IMR-90 (cell line): Measurements from ENCODE around the gene TTBK2. TPM values are rescaled to one million over a fixed set of nuclear protein-coding genes. Genes with fewer than 3 reads are reported as not detected.

Source experiments
- ATAC-seq: fragments of 200-7000 bp; cut with Tn5 transposase; 2 replicates; pipeline ENCODE4 v1.9.1; 2020; ENCODE audit warnings: low read depth, mild to moderate bottlenecking, moderate library complexity
- BruUV-seq: library from RNA; stranded (reverse); fragments of 400-500 nt; replicated peaks from 2 replicates; lab custom pipeline; 2021; lab: Mats Ljungman, UMichigan
- CTCF ChIA-PET: fragments of 300-600 bp; formaldehyde crosslinking; extraction: SDS; loops from one replicate; lab custom pipeline; 2021; ENCODE audit warnings: antibody characterized with exemption; lab: Yijun Ruan, JAX
- POLR2A ChIA-PET: fragments of 300-600 bp; sonication (Branson Sonifier 250); formaldehyde crosslinking; loops from one replicate; lab custom pipeline; 2022; ENCODE audit warnings: antibody characterized with exemption; ENCODE audit not compliant: unreplicated experiment; lab: Charles Lee
- DNase-seq: peaks from one replicate; pipeline ENCODE4 v3.0.0; 2013
- H2AFZ ChIP-seq: replicated peaks from 2 replicates; pipeline ENCODE3; 2013; ENCODE audit warnings: low read length, mild to moderate bottlenecking; ENCODE audit not compliant: poor library complexity
- H2AK5ac ChIP-seq: 2 replicates; pipeline ENCODE4 v1.6.1; 2013; ENCODE audit warnings: low read depth, low read length, inconsistent platforms
- H2AK9ac ChIP-seq: replicated peaks from 2 replicates; pipeline ENCODE3; 2013; ENCODE audit warnings: mild to moderate bottlenecking, low read depth, low read length, moderate library complexity; ENCODE audit not compliant: poor library complexity
- H2BK120ac ChIP-seq: 2 replicates; pipeline ENCODE4 v1.6.1; 2013; ENCODE audit warnings: low read depth, low read length, inconsistent platforms
- H2BK15ac ChIP-seq: 3 replicates; pipeline ENCODE4 v1.6.1; 2013; ENCODE audit warnings: low read depth, low read length, inconsistent platforms
- H2BK20ac ChIP-seq: 2 replicates; pipeline ENCODE4 v1.6.1; 2013; ENCODE audit warnings: low read depth, mild to moderate bottlenecking, inconsistent platforms, low read length, moderate library complexity
- H2BK5ac ChIP-seq: 2 replicates; pipeline ENCODE4 v1.6.1; 2013; ENCODE audit warnings: mild to moderate bottlenecking, low read depth, low read length, inconsistent platforms; ENCODE audit not compliant: poor library complexity, severe bottlenecking
- H3K14ac ChIP-seq: replicated peaks from 2 replicates; pipeline ENCODE4 v1.6.1; 2013; ENCODE audit warnings: low read depth, low read length, inconsistent platforms
- H3K18ac ChIP-seq: 2 replicates; pipeline ENCODE4 v1.6.1; 2013; ENCODE audit warnings: low read depth, low read length, control low read depth
- H3K23ac ChIP-seq: 2 replicates; pipeline ENCODE4 v1.6.1; 2013; ENCODE audit warnings: low read depth, low read length, inconsistent platforms
- H3K27ac ChIP-seq: 2 replicates; pipeline ENCODE4 v1.5.1; 2013; ENCODE audit warnings: mild to moderate bottlenecking, control low read depth, low read length; ENCODE audit not compliant: insufficient read depth
- H3K27me3 ChIP-seq: 2 replicates; pipeline ENCODE4 v1.6.1; 2013; ENCODE audit warnings: low read length; ENCODE audit not compliant: control insufficient read depth, insufficient read depth
- H3K36me3 ChIP-seq: 2 replicates; pipeline ENCODE4 v1.6.1; 2013; ENCODE audit warnings: low read length, mixed read lengths; ENCODE audit not compliant: control insufficient read depth, insufficient read depth
- H3K4ac ChIP-seq: 2 replicates; pipeline ENCODE4 v1.6.1; 2013; ENCODE audit warnings: low read depth, low read length, inconsistent platforms
- H3K4me1 ChIP-seq: 2 replicates; pipeline ENCODE4 v1.6.1; 2013; ENCODE audit warnings: low read length, mixed read lengths; ENCODE audit not compliant: control insufficient read depth, insufficient read depth
- H3K4me2 ChIP-seq: 2 replicates; pipeline ENCODE4 v1.6.1; 2013; ENCODE audit warnings: low read depth, mild to moderate bottlenecking, control low read depth, low read length, moderate library complexity
- H3K4me3 ChIP-seq: 2 replicates; pipeline ENCODE4 v1.5.1; 2013; ENCODE audit warnings: low read depth, mild to moderate bottlenecking, control low read depth, low read length, moderate library complexity; ENCODE audit not compliant: insufficient read depth
- H3K56ac ChIP-seq: 2 replicates; pipeline ENCODE4 v1.6.1; 2013; ENCODE audit warnings: low read length, inconsistent platforms; ENCODE audit not compliant: insufficient read depth; ENCODE audit errors: extremely low read depth
- H3K79me1 ChIP-seq, 2 experiments: 2 replicates each; pipeline ENCODE4 v1.6.1; 2013; ENCODE audit warnings: low read length in 2 of 2, inconsistent platforms in 1 of 2, low read depth in 1 of 2
- H3K9ac ChIP-seq: 2 replicates; pipeline ENCODE4 v1.6.1; 2013; ENCODE audit warnings: low read depth, low read length, control low read depth
- H3K9me1 ChIP-seq: 2 replicates; pipeline ENCODE4 v1.6.1; 2013; ENCODE audit warnings: low read length, inconsistent platforms; ENCODE audit not compliant: insufficient read depth
- H3K9me3 ChIP-seq: 2 replicates; pipeline ENCODE4 v1.6.1; 2013; ENCODE audit warnings: low read length; ENCODE audit not compliant: control insufficient read depth, insufficient read depth
- H4K20me1 ChIP-seq: 2 replicates; pipeline ENCODE4 v1.6.1; 2013; ENCODE audit warnings: low read length, inconsistent platforms; ENCODE audit not compliant: insufficient read depth
- H4K5ac ChIP-seq: 2 replicates; pipeline ENCODE4 v1.6.1; 2013; ENCODE audit warnings: mild to moderate bottlenecking, low read depth, low read length, control low read depth
- H4K8ac ChIP-seq, 2 experiments: 2 replicates each; pipeline ENCODE4 v1.6.1; 2013; ENCODE audit warnings: low read depth in 2 of 2, low read length in 2 of 2, control low read depth in 1 of 2, inconsistent platforms in 1 of 2
- H4K91ac ChIP-seq: 2 replicates; pipeline ENCODE4 v1.6.1; 2013; ENCODE audit warnings: low read depth, low read length, inconsistent platforms; ENCODE audit not compliant: insufficient read depth
- BHLHE40 ChIP-seq: fragments of 150-350 bp; IDR thresholded peaks from 2 replicates; pipeline ENCODE4 v1.6.1; 2016; ENCODE audit warnings: mild to moderate bottlenecking, low read depth, low read length
- CHD1 ChIP-seq: IDR thresholded peaks from 2 replicates; pipeline ENCODE4 v1.6.1; 2012; ENCODE audit warnings: low read depth, low read length, improper control_type of control experiment
- FOS ChIP-seq: fragments of 150-350 bp; IDR thresholded peaks from 2 replicates; pipeline ENCODE4 v1.6.1; 2016; ENCODE audit warnings: low read depth, low read length
- MAFK ChIP-seq: IDR thresholded peaks from 2 replicates; pipeline ENCODE4 v1.6.1; 2012; ENCODE audit warnings: low read depth, low read length, improper control_type of control experiment
- MAZ ChIP-seq: IDR thresholded peaks from 2 replicates; pipeline ENCODE4 v1.6.1; 2012; ENCODE audit warnings: low read depth, mild to moderate bottlenecking, low read length, improper control_type of control experiment, moderate library complexity, borderline replicate concordance
- MXI1 ChIP-seq: IDR thresholded peaks from 2 replicates; pipeline ENCODE4 v1.6.1; 2012; ENCODE audit warnings: low read depth, mild to moderate bottlenecking, low read length, moderate library complexity, borderline replicate concordance
- NFE2L2 ChIP-seq: fragments of 150-350 bp; IDR thresholded peaks from 2 replicates; pipeline ENCODE4 v1.6.1; 2016; ENCODE audit warnings: low read depth, mild to moderate bottlenecking, low read length
- POLR2A ChIP-seq: IDR thresholded peaks from 2 replicates; pipeline ENCODE4 v1.6.1; 2012; ENCODE audit warnings: mild to moderate bottlenecking, low read depth, low read length
- RAD21 ChIP-seq: IDR thresholded peaks from 2 replicates; pipeline ENCODE4 v1.6.1; 2012; ENCODE audit warnings: low read length, improper control_type of control experiment
- RCOR1 ChIP-seq: IDR thresholded peaks from 2 replicates; pipeline ENCODE4 v1.6.1; 2012; ENCODE audit warnings: mild to moderate bottlenecking, low read length, improper control_type of control experiment; ENCODE audit not compliant: insufficient replicate concordance
- RFX5 ChIP-seq: IDR thresholded peaks from 2 replicates; pipeline ENCODE4 v1.8.0; 2012; ENCODE audit warnings: low read depth, mild to moderate bottlenecking, low read length, moderate library complexity
- SMC3 ChIP-seq: fragments of 150-350 bp; IDR thresholded peaks from 2 replicates; pipeline ENCODE4 v1.6.1; 2016; ENCODE audit warnings: low read depth, mild to moderate bottlenecking, antibody characterized with exemption, low read length, moderate library complexity
- USF2 ChIP-seq: fragments of 150-350 bp; IDR thresholded peaks from 2 replicates; pipeline ENCODE4 v1.6.1; 2017; ENCODE audit warnings: mild to moderate bottlenecking, antibody characterized with exemption, low read length, low read depth
- WGBS, 2 experiments: methylation state at CpG; one replicate each; pipeline versions ENCODE4 v1.1.5 to v1.1.7; 2013; ENCODE audit warnings: missing lambda C conversion rate in 2 of 2; ENCODE audit not compliant: insufficient read length in 1 of 2; ENCODE audit errors: extremely low coverage in 2 of 2; 5-methylcytosine and 5-hydroxymethylcytosine counted together
- dilution Hi-C: fragments of 300-500 bp; cut with HindIII; formaldehyde crosslinking; loops from one replicate; pipeline ENCODE4 v1.14.3; 2018; ENCODE audit warnings: low sequenced_read_pairs; ENCODE audit not compliant: unreplicated experiment
- in situ Hi-C: fragments of 300-500 bp; cut with MboI; formaldehyde crosslinking; loops from 3 replicates; pipeline ENCODE4 v1.14.3; 2019; ENCODE audit warnings: low sequenced_read_pairs, inconsistent platforms, mixed read lengths
- intact Hi-C: fragments of 100-400 bp; cut with micrococcal nuclease; formaldehyde crosslinking; loops from 2 replicates; pipeline ENCODE4 v1.10.0; 2022
- polyA plus RNA-seq, 3 experiments: library from polyadenylated mRNA; depleted of rRNA; stranded (reverse); fragments of >200 nt; gene quantifications; 2 replicates each; pipeline ENCODE4 v1.2.3, GENCODE V29; 2012; ENCODE audit warnings: low replicate concordance in 1 of 3
- total RNA-seq: library from RNA; depleted of rRNA; stranded (reverse); fragments of >200 nt; gene quantifications from 2 replicates; pipeline ENCODE4 v1.2.3, GENCODE V29; 2012
- TF ChIP-seq, protein P1 (sequence below): fragments of 150-350 bp; IDR thresholded peaks from 2 replicates; pipeline ENCODE4 v1.6.1; 2016; ENCODE audit warnings: low read depth, mild to moderate bottlenecking, low read length, moderate library complexity, borderline replicate concordance
- TF ChIP-seq, protein P2 (sequence below): conservative IDR thresholded peaks from 2 replicates; pipeline ENCODE4 v1.5.1; 2012; ENCODE audit warnings: mild to moderate bottlenecking, low read depth, low read length, improper control_type of control experiment

Gene TTBK2
- total and polyA plus RNA-seq, 2 of the 4 experiments (the other 2 are of a cell fraction), result 2.4 to 3.2 TPM

DNA sequence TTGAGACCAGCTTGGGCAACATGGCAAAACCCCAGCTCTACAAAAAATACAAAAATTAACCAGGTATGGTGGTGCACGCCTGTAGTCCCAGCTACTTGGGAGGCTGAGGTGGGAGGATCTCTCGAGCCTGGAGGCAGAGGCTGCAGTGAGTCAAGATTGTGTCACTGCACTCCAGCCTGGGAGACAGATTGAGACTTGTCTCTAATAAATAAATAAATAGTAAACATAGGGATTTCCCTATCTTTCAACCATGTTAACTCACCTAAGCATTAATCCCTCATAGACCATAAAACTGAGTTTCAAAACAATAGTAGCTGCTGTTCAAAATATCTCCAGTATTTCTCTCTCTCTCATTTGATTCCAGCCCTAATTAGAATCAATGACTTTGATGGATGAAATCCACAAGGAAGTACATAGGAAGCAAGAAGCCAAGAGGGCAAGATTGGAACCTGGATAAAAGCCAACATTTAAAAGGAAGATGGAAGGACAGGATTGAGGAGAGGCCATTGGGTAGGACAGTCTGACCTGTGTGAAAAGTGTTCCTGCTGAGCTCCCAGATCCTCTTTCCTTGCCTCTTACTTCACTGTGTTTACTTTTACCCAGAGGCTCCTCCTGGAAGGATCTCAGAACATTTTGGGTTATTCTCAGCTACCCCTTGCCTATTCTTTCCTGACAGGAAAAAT is 12.4 kb upstream of the TTBK2 start:
- Histone ChIP-seq H2AFZ (no peak overlapping the region), H3K4me2 (no peak overlapping the region), H3K4me3 (no peak overlapping the region), H3K4ac (no peak overlapping the region), H4K20me1 (no peaks in the 10 kb centered on the region), H2BK120ac (no peak overlapping the region), H3K9ac (no peak overlapping the region), H3K4me1 (no peaks in the 10 kb centered on the region), H3K36me3 (no peaks in the 10 kb centered on the region), H3K23ac (no peak overlapping the region), H2AK9ac (no peak overlapping the region), H2AK5ac (no peak overlapping the region), H3K14ac (no peak overlapping the region), H4K8ac (no peak overlapping the region), H3K9me3 (no peaks in the 10 kb centered on the region), H4K5ac (no peak overlapping the region), H2BK5ac (no peak overlapping the region), H3K79me1 (no peaks in the 10 kb centered on the region), H3K18ac (no peak overlapping the region), H3K27me3 (no peaks in the 10 kb centered on the region), H3K27ac (no peak overlapping the region), H3K56ac (no peak overlapping the region), H2BK20ac (no peak overlapping the region), H3K9me1 (0 out of 2 replicates have a peak, but pooled peaks cover 2% of the 10 kb centered on the region), H4K91ac (no peak overlapping the region), H2BK15ac (no peak overlapping the region)
- no TSS peak for BruUV-seq
- ChIA-PET CTCF (no interaction called here), POLR2A (no interaction called here)
- ATAC-seq, result no peak
- no peak for DNase-seq
- in situ Hi-C loops, result no loop called here
- WGBS, 2 experiments, result no CpG with 5 or more reads among the region's 2 CpGs
- dilution Hi-C loops, result no loop called here
- intact Hi-C loops, result no loop called here
- TF ChIP-seq POLR2A, result no peak
- TF ChIP-seq, protein P1, sequence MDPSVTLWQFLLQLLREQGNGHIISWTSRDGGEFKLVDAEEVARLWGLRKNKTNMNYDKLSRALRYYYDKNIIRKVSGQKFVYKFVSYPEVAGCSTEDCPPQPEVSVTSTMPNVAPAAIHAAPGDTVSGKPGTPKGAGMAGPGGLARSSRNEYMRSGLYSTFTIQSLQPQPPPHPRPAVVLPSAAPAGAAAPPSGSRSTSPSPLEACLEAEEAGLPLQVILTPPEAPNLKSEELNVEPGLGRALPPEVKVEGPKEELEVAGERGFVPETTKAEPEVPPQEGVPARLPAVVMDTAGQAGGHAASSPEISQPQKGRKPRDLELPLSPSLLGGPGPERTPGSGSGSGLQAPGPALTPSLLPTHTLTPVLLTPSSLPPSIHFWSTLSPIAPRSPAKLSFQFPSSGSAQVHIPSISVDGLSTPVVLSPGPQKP, result no peak
- TF ChIP-seq FOS, result no peak
- TF ChIP-seq RAD21, result no peak
- TF ChIP-seq, protein P2, sequence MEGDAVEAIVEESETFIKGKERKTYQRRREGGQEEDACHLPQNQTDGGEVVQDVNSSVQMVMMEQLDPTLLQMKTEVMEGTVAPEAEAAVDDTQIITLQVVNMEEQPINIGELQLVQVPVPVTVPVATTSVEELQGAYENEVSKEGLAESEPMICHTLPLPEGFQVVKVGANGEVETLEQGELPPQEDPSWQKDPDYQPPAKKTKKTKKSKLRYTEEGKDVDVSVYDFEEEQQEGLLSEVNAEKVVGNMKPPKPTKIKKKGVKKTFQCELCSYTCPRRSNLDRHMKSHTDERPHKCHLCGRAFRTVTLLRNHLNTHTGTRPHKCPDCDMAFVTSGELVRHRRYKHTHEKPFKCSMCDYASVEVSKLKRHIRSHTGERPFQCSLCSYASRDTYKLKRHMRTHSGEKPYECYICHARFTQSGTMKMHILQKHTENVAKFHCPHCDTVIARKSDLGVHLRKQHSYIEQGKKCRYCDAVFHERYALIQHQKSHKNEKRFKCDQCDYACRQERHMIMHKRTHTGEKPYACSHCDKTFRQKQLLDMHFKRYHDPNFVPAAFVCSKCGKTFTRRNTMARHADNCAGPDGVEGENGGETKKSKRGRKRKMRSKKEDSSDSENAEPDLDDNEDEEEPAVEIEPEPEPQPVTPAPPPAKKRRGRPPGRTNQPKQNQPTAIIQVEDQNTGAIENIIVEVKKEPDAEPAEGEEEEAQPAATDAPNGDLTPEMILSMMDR, result no peak
- no peak for TF ChIP-seq CHD1
- no peak for TF ChIP-seq MAZ
- no peak for TF ChIP-seq NFE2L2
- TF ChIP-seq RFX5, result no peak
- TF ChIP-seq MXI1, result no peak
- TF ChIP-seq MAFK, result no peak
- TF ChIP-seq USF2, result no peak
- TF ChIP-seq SMC3, result no peak
- TF ChIP-seq RCOR1, result no peak
- no peak for TF ChIP-seq BHLHE40
